ENCODE data around the gene CWF19L2.
"Not testable (repeated sequence)": the region's sequence is repeated elsewhere in the genome, so short reads cannot be mapped to it uniquely, and the experiment has no call there.

The CWF19L2 gene

DNA sequence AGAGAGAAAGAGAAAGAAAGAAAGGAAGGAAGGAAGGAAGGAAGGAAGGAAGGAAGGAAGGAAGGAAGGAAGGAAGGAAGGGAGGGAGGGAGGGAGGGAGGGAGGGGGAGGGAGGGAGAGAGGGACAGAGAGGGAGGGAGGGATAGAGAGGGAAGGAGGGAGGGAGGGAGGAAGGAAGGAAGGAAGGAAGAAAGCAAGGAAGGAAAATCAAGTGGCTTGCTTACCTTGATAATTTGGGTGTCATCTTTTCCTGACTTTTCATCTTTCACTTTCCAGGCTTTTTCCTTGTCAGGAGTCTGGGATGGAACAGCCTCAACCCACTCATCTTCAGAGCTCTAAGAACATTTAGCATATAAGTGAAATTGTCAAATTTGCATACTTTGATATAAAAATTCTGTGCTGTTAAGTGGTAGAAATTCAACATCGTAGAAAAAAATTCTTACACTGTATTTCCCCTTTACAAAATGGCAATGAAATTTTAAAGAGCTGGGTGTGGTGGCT lies 14.9 kb downstream of the CWF19L2 start:
- no peak overlapping the region for H3K4me3 ChIP-seq (ENCODE audit: low read depth, low read length)
- no peak for DNase-seq (ENCODE audit: low read depth)

DNA sequence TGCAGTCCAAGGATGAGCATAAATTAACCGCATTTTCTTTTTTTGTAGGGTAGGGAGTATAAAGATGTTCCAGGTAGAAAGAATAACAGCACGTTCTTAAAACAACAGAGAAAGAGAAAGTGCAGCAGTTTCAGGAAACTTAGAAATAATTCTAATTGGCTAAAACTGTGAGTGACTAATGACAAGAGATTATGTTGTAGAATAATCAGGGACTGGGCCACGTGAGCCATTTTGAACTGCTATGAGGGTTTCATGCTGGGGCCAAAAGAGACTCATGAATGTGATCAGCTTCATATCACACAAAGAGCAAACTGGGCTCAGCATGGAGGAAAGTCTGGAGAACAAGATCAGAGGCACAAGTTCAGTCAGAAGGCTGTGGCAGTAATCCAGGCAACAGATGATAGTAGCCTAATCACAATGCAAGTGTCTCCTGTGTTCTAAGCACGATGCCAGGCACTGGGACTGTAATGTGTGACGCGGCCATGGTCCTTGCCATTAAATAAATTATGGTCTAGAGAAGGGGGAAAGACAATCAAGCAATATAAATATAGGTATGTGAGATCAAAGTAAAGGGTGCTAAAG lies 17.9 kb downstream of the CWF19L2 start:
- DNase-seq (ENCODE audit: low read depth), result no peak
- H3K4me3 ChIP-seq (ENCODE audit: low read depth, low read length), result no peak overlapping the region

DNA sequence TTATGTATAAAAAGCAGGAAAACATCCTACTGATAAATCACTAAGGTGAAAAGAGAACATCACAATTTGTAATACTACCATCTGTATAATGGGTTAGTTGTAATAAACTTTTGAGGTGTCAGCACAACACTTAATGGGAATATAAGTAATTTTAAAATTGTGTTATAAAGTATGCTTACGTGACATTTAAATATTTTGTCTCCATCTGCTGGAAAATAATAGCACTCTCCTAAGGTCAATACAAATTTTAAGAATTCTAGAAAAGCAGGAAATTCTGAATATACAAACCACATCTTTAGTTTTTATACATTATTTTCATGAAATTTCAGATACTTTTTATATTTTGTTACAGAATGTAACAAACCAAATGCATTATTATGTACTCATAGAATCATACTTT lies 19.5 kb downstream of the CWF19L2 start:
- no peak for DNase-seq (ENCODE audit: low read depth)
- H3K4me3 ChIP-seq (ENCODE audit: low read depth, low read length), result no peak overlapping the region

DNA sequence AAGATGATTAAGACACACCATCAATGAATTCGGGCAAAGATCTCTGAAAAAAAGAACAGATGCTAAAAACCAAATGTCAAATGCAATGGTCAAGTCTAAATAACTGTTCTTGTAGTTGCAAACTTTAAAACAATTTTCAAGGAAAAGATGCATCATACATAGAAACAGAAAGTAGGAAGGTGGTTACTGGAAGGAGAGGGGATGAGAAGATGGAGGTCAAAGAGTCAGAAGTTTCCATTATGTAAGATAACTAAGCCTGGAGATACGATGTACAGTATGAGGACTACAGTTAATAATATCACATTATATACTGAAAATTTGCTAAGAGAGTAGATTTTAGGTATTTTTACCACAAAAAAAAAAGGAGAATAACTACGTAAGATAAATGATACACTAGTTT lies 27.1 kb downstream of the CWF19L2 start:
- no peak for DNase-seq (ENCODE audit: low read depth)
- no peak overlapping the region for H3K4me3 ChIP-seq (ENCODE audit: low read depth, low read length)

DNA sequence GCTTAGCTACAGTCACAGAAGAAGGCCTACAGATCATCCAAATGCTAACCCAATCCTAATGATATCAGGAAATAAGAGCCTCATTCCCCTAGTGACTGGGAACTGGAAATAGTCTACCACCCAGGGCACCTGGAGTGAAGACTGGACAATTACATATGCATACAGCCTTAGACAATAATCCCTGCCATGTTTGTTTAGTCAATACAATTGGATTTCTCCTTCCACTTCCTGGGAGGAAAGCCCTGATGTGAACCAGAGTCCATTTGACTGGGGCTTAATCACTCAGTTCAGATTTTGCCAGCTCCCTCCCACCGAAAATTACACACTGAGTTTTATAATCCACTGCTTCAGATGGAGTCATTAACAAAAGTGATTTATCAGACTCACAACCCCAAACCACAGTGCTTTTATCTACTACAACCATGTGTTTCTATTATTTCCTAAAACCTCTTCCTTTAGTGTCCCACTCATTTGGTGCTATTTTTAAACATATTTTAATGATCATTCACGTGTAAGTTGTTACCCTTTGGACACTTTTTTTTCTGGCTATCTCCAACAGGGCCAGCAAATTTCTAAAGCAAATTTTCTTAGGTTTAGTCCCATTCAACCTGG lies 29.9 kb downstream of the CWF19L2 start:
- no peak overlapping the region for H3K4me3 ChIP-seq (ENCODE audit: low read depth, low read length)
- DNase-seq (ENCODE audit: low read depth), result no peak

DNA sequence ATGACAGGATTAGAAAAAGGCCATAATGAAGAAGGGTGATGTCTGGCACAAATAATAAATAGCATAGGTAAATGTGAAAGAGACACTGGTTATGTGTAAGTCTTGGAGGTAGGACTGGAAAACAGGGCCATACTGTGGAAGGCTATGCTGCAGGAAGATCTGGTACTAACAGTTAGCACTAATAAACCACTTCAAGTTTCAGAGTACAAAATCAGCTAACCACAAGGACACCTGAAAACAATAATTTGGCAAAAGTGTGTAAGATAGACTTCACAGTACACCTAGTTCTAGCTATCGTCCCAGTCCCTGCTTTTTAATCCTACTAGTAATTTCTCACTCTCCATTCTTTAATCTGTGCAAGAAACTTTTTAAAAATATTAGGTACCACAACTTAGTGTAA lies 44.3 kb downstream of the CWF19L2 start:
- DNase-seq (ENCODE audit: low read depth), result no peak
- H3K4me3 ChIP-seq (ENCODE audit: low read depth, low read length), result no peak overlapping the region

DNA sequence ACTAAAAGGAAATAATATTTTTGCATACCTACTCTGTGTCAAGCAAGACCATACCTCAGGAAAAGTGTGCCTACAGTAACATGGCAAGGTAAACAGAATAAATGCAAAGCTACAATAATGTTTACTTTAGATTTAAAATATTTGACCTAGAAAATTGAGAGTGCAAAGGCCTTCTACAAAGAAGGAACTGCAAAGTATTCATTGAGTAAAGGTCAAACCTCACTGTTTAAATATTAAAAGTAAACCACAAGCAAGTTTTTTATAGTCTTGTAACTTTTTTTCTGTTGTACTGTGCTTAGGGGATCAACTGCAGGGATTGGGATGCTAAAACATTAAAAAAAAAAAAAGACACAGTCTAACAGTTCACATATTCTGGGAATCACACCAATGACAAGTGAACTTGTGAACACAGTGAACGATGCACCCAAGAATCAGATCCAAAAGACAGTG lies 48.8 kb downstream of the CWF19L2 start:
- no peak for DNase-seq (ENCODE audit: low read depth)
- no peak overlapping the region for H3K4me3 ChIP-seq (ENCODE audit: low read depth, low read length)

DNA sequence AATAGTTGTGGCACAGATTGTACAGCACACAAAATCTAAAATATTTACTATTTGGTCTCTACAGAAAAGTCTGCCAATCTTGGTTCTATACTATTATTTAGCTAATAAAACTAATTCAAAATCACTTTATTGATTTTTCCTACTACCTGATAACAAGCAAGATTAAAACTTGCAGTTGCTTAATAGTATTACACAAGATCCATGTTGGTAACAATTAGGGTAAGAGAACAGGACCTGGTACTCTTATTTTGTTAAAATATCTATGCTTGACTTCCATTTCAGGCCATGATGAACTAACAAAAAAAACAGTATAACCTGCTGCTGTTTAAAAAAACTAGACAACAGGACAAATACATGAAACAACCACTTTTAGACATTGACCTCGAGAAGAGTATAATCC lies 52.4 kb downstream of the CWF19L2 start:
- no peak for DNase-seq (ENCODE audit: low read depth)

DNA sequence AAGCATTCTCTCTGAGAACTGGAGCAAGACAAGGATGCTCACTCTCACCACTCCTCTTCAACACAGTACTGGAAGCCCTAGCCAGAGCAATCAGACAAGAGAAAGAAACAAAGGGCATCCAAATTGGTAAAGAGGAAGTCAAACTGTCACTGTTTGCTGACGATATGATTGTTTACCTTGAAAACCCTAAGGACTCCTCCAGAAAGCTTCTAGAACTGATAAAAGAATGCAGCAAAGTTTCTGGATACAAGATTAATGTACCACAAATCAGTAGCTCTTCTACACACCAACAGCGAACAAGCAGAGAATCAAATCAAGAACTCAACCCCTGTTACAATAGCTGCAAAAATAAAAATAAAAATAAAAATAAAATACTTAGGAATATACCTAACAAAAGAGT lies 56.5 kb downstream of the CWF19L2 start:
- not testable (repeated sequence) for DNase-seq (ENCODE audit: low read depth); H3K4me3 ChIP-seq (ENCODE audit: low read depth, low read length)

More for the DNA sequence above, 52.4 kb downstream of the CWF19L2 start:
- no peak overlapping the region for H3K4me3 ChIP-seq (ENCODE audit: low read depth, low read length)

DNA sequence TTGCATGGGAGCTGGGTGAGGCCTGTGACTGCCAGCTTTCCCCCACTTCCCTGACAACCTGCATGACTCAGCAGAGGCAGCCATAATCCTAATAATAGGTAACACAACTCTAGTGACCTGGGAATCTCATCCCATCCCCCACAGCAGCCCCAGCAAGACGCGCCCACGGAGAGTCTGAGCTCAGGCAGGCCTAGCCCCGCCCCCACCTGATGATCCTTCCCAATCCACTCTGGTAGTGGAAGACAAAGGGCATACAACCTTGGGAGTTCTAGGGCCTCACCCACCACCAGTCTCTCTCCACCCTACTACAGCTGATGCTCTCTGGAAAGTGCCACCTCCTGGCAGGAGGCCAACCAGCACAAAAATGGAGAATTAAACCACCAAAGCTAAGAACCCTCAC lies 60.3 kb downstream of the CWF19L2 start:
- DNase-seq (ENCODE audit: low read depth), result no peak
- no peak overlapping the region for H3K4me3 ChIP-seq (ENCODE audit: low read depth, low read length)

DNA sequence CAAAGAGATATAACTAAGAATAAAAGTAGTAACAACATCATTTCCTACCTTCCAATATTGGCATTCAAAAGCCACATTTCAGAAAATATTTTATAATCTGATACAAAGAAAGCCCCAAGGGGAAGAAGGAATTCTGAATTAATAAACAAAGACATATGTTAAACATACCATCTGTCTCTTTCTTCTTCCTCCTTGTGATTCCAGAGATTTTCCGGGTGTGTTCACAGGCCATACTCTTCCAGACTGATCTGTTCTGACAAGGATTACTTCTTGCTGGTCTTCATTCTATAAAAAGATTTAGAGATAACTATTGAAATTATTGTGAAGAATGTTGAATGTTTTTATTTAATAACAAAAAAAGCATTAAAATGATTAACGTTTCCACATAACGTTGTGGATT lies 65.0 kb downstream of the CWF19L2 start:
- no peak for DNase-seq (ENCODE audit: low read depth)
- no peak overlapping the region for H3K4me3 ChIP-seq (ENCODE audit: low read depth, low read length)

DNA sequence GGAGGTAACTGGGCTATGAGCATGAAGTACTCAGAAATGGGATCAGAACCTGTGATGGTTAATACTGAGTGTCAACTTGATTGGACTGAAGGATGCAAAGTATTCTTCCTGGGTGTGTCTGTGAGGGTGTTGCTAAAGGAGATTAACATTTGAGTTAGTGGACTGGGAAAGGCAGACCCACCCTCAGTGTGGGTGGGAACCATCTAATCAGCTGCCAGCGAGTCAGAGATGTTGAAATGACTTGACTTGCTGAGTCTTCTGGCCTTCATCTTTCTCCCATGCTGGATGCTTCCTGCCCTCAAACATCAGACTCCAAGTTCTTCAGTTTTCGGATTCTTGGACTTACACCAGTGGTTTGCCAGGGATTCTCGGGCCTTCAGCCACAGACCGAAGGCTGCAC lies 66.9 kb downstream of the CWF19L2 start:
- H3K4me3 ChIP-seq (ENCODE audit: low read depth, low read length); DNase-seq (ENCODE audit: low read depth): not testable (repeated sequence)

DNA sequence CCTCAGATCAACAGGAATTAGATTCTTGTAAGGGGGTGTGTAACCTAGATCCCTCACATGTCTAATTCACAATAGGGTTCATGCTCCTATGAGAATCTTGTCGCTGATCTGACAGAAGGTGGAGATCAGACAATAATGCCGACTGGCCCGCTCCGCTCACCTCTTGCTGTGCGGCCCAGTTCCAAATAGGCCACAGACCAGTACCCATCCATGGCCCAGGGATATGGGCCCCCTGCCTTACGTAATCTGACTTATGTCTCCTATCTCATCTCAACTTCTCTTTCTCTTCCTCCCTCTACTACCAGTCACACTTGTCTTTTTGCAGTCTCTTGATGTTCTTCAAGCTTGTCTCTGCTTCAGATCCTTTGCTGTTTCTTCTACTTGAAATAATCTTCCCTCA lies 70.0 kb downstream of the CWF19L2 start:
- no peak for DNase-seq (ENCODE audit: low read depth)
- no peak overlapping the region for H3K4me3 ChIP-seq (ENCODE audit: low read depth, low read length)

DNA sequence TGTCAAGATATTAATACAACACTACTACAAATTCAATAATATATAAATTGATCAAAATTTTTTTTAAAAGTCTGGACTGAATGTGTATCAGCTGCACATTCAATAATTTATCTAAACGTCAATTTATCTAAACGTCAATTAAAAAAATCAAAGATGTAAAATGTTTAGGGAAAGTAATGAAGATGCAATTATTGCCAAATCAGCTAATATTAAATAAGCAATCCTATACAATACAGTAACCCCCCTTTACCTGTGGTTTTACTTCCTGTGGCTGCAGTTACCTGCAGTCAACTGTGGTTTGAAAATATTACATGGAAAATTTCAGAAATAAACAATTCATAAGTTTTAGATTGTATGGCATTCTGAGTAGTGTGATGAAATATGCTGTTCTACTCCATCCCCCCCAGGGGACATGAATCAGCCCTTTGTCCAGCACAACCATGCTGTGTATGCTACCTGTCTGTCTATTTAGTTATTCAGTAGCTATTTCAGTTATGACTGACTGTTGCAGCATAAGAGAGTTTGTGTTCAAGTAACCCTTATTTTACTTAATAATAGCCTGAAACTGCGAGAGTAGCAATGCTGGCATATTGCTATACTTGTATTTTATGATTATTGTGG lies 72.2 kb downstream of the CWF19L2 start:
- no peak overlapping the region for H3K4me3 ChIP-seq (ENCODE audit: low read depth, low read length)
- DNase-seq (ENCODE audit: low read depth), result peak; percentile 42

DNA sequence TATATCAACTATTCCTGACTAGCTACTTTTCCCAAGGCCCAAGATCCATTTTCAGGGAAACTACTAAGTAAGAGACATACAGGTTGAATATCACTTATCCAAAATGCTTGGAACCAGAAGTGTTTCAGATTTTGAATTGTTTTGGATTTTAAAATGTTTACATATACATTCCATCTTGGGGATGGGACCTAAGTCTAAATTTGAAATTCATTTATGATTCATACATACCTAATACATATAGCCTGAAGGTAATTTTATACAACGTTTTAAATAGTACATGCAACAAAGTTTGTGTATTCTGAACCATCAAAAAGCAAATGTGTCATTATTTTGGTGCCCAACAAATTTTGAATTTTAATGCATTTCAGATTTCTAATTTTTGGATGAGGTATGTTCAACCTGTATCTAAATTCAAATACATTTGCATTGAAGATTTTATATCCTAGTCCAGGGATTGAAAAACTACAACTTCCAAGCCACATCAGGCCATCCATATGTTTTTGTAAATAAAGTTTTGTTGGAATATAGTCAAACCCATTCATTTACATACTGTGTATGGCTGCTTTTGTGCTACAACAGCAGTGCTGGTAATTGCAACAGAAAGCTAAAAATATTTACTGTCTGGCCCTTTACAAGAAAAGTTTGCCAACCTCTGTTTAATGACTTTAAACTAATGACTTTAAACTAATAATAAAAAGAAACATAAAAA lies 73.3 kb downstream of the CWF19L2 start:
- no peak overlapping the region for H3K4me3 ChIP-seq (ENCODE audit: low read depth, low read length)
- no peak for DNase-seq (ENCODE audit: low read depth)

DNA sequence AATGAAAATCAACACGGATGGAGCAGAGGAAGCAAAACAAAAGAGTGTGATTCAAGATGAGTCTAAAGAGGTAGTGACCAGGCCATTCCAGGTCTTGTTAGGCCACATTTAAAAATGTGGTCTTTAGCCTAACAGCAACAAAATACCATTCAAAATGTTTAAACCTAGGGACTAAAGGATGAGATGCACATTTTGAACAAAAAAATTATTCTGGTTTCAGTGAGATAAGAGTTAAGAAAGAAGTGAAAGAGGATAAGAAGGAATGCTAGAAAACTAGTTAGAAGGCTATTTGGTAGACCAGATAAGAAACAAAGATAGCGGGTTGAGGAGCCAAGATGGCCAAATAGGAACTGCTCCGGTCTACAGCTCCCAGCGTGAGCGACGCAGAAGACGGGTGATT lies 85.2 kb downstream of the CWF19L2 start:
- no peak for DNase-seq (ENCODE audit: low read depth)
- H3K4me3 ChIP-seq (ENCODE audit: low read depth, low read length), result no peak overlapping the region

DNA sequence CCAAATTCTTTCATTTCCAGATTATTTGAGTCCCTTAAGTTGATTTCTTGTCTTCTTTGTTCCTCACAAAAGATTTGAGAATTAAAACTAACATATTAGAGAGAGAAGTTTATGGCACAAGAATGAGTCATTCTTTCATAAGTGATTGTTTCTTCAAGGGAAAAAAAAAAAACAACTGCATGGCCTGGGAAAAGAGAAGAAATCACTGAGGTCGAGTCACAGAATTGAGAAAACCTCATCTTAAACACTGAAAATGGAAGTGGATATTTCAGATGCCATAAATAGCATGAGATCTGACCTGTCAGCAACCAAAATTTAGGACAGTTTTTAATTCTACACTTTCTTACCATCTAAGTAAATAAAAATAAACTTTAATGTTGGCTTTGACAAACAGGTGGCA lies 87.2 kb downstream of the CWF19L2 start:
- DNase-seq (ENCODE audit: low read depth), result peak; percentile 21

DNA sequence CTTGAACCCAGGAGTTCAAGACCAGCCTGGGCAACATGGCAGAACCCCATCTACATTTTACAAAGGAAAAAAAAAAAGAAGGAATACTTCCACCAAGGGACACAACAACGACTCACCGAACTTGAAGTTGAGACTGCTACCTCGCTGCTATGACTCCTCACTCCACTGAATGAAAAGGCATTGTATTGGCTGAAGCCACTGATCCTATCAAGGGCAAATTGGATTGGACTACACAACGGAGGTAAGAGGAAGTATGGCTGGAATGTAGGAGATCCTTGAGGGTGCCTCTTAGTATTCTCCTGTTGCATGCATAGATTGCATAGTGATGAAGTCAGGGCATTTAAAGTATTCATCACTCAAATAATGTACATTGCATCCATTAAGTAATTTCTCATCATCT lies 97.9 kb downstream of the CWF19L2 start:
- H3K4me3 ChIP-seq (ENCODE audit: low read depth, low read length), result no peak overlapping the region
- no peak for DNase-seq (ENCODE audit: low read depth)

More for the DNA sequence above, 87.2 kb downstream of the CWF19L2 start:
- H3K4me3 ChIP-seq (ENCODE audit: low read depth, low read length), result no peak overlapping the region

DNA sequence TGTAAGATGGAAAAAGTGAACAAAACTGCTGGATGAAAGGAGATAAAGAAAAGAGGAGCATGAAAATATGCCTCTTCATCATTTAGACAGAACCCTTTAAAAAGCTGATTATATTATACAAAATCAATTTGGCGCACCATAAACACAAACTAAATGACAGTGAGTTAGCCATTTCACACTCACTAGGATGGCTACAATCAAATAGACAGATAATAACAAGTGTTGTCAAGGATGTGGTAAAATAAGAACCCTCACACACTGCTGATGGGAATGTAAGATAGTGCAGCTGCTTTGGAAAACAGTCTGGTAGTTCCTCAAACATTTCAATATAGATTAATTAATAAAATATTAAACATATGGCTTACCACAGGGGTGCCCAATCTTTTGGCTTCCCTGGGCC lies 99.7 kb downstream of the CWF19L2 start:
- no peak for DNase-seq (ENCODE audit: low read depth)
- no peak overlapping the region for H3K4me3 ChIP-seq (ENCODE audit: low read depth, low read length)

DNA sequence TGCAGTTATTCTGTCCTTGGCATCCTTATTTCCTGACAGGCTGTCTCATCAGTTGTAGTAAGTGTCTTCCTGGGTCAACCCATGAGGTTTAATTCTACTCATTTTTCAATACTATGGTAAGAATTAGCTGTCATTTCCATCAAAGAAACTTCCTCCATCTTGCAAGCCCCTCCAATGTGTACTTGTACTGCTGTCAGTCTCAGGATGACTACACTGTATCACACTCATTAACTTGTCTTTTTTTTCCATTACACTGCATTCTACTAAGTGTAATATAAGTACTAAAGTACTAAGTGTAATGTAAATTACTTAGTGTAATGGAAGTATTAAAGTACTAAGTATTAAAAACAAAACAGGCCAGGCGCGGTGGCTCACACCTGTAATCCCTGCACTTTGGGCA lies 102.8 kb downstream of the CWF19L2 start:
- DNase-seq (ENCODE audit: low read depth), result no peak

More for the DNA sequence above, 102.8 kb downstream of the CWF19L2 start:
- no peak overlapping the region for H3K4me3 ChIP-seq (ENCODE audit: low read depth, low read length)

All from skeletal muscle cell (primary cell).